SIG-M5 (cell line): ENCODE measurements around the gene C1orf198.

ENCODE experiments used
- DNase-seq: peaks from one replicate; lab custom pipeline; 2025; lab: John Stamatoyannopoulos, UW

C1orf198 gene

DNA sequence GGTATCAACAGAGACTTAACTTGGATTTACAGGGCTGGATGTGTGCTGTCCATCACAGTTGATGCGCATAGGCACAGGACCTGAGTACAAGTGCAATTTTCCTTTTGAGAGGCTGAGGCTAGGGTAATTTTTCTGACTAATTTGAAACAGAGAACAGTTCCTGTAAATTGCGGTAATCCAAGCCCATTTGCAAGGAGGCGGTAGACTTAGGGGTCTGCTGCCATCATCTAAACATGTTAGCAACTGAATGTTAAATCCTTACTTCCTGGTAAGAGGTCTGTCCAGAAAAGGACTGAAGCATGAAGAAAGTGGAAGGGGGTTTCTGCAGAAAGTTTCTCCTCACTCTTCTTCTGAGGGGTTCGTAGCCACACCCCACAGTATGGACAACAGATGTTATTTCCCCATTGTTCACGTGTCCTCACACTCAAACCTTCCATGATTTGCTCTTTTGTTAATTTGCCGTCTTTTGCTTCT lies 23.7 kb upstream of the C1orf198 start:
- no peak for DNase-seq

DNA sequence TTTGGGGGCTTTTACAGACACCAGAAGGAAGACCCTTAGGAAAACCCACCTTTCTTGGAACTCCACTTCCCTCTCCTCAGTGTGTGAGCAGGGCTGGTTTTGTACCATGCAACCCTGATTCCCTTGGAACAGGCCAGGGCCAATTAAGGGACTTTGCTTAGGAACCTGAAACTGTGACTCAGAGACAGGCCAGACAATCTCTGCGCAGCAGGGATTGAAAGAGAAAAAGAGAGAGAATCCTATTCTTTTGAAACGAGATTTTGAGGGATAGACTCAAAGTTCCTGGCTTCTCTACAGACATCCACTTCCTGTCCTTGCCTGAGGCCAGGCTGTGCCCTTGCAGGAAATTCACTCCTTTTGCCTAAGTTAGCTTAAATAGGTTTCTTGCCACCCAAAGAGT lies 23.1 kb upstream of the C1orf198 start:
- no peak for DNase-seq

DNA sequence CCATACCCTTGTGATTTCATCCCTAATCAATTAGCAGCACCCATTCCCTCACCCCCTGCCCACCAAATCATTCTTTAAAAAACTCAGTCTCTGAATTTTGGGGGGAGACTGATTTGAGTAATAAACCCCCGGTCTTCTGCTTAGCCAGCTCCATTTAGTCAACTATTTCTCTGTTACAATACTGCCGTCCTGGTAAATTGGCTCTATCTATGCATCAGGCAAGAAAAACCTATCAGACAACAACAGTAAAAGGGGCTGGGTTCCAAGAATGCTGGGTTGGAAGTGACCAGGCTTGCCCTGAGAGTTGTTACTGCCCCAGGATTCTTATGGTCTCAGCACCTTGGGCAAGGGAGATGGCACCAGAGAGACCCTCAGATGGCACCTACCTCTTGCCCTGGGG lies 16.3 kb upstream of the C1orf198 start:
- DNase-seq: no peak

DNA sequence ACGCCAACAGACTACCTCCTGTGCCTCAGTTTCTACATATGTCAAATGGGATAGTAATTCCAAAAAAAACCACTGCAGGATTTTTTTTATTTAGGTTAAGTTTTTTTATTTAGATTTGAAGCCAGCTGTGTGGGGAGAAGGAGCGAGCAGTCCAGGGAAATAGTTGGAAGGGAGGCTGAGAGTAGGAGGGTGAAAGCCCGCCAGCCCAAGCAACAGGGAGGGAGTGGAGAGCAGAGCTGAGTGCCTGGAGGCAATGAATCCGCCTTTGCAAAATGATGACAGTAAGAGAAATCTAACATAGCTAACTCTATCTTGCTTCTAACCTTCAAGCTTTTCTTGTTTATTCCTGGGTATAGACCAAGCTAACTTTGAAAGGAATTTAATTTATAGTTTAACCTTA lies 15.6 kb upstream of the C1orf198 start:
- no peak for DNase-seq

DNA sequence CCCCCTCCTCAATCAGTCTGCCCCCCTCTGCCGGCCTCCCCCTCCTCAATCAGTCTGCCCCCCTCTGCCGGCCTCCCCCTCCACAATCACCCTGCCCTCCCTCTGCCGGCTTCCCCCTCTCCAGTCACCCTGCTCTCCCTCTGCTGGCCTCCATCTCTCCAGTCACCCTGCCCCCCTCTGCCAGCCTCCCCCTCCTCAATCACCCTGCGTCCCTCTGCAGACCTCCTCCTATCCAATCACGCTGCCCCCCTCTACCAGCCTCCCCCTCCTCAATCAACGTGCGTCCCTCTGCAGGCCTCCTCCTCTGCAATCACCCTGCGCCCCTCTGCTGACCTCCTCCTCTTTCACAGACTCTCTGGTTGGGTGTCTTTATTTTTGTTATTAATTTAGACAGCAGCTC lies 11.5 kb upstream of the C1orf198 start:
- no peak for DNase-seq

DNA sequence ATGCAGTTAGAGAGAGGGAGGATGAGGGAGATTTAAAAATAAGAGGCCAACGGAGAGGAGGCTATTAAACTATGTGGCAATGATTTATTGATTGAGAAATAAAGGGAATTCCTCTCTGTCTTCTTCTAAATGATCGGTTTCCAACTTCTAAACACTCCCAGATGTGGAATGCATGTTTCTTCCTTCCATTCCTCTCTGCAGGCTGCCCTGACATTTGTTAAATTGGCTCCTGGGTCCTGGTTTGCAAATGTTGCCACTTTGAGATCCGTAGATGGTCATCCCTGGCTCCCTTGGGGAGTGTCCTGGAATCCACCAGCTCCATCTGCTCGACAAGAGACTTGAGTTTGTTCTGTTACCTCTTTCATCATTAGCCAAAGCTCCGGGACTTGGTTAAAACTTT lies 10.3 kb upstream of the C1orf198 start:
- DNase-seq: no peak

DNA sequence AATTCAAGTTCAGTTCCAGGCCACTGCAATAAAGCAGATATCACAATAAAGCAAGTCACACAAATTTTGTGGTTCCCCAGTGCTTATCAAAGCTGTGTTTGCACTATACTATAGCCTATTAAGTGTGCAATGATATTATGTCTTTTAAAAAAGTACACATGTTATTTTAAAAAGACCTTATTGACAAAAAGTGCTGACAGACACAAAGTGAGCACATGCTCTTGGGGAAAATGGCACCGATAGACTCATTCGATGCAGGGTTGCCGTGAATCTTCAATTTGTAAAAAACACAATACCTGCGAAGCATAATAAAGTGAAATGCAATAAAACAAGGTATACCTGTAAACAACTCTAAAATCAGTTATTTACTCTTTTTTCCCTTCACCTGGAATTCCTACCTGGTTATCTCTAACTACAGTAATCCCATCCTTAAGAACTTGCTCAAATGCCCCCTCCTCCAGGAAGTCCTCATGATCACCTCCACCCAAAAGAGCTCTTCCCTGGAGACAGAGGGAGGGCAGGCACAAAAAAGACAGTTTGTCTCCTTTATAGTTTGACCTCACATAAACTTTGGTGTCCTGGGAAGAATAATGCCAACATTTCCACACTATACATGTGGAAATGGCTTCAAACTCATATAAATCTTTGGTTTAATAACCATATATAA lies 9.7 kb upstream of the C1orf198 start:
- no peak for DNase-seq

DNA sequence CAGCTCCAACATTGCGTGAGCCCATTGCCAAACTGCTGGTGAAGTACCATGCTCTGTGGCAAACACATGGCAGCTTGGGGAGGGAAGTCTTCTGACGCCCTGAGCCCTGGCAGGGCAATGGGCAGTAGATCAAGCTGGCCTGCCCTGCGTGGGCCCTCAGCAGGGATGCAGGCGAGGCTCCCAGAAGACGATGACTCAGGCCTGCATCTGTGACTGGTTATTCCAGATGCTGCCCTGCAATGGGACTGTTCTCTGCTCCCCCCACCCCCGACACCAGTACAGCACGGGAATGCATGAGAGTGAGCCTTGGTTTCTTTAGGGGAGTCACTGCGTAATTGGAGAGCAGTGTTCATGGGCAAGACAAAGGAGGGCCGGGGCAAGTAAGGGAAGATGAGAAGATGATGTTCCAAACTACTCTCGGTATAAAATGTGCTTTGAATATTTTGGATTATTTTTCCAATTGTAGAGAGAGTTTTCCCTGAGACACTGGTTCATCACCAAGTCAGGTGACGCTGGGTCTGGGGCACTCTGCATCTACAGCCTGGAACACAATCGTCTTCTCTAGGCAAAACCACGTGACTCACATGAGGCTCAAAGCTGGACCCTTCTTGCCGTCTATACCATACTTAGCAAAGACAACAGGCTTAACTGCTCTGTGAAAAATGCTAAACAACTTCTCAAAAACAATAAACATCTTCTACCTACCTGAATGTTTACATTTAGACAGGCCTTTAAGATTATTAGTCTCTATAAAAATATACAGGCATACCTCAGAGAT lies 9.0 kb upstream of the C1orf198 start:
- DNase-seq: no peak

DNA sequence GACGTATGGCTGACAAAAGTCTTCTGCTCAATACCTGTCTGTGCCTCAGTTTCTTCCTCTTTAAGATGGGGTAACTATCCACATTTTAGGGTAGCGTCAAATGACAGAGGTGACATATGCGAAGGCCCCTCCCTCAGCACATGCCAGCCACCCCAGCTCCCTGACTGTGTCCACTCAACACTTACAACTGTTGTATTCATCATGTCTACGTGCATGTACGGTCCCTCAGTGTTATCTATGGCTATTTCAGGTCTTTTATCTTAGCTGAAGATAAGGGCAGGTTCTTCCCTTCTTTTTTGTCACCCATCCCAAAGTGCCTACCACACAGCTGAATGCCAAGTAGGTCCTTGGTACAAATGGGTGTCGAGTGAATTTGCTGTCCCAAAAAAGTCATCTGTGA lies 8.3 kb upstream of the C1orf198 start:
- DNase-seq: no peak

DNA sequence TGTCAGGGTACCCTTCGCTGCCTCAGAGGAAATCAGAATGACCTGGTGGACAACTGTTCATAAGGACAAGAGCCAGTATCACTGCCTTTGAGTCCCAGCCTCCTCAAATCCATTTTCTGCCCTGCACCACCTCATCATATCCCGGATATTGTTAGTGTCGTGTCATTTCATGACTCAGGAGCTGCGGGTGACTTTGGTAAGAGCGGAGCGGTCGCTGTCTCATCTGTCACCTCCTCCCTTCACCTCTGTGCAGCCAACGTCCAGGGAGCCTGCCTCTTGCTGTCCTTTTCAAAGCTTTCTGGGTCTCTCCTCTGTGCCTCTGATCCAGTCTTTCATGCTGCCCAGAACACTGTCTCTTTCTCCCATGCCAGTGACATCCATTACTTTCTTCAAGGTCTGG lies 7.0 kb upstream of the C1orf198 start:
- DNase-seq: no peak

DNA sequence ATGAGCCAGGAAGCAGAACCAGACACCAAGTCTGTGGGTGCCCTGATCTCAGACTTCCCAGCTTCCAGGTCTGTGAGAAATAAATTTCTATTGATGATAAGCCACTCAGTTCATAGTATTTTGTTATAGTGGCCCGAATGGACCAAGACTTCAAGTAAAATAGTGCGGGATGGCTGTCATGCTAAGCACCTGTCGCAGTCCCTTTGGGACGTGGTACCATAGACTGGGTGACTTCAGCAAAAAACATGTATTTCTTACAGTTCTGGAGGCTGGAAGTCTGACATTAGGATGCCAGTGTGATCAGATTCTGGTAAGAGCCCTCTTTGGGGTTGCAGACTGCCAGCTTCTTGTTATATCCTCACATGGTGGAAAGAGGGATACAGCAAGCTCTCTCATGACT lies 2.6 kb upstream of the C1orf198 start:
- DNase-seq: no peak

DNA sequence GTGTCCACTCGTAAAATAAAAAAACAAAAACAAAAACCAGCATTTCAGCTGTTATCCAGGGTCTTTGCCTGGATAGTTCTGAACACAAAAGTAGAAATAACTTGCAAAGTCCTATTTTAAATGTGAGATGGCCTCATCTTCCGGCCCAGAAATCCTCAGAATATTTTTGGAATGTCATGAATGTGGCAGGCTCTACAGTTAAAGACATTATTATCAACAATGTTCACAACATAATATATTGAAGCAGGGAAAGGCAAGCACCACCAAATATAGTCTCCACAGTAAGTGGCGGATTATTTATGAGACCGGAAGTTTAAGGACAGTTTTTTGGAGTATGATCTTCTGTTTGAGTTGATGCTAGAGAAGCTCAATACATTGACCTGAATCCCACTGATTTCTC lies 1.2 kb upstream of the C1orf198 start:
- no peak for DNase-seq

DNA sequence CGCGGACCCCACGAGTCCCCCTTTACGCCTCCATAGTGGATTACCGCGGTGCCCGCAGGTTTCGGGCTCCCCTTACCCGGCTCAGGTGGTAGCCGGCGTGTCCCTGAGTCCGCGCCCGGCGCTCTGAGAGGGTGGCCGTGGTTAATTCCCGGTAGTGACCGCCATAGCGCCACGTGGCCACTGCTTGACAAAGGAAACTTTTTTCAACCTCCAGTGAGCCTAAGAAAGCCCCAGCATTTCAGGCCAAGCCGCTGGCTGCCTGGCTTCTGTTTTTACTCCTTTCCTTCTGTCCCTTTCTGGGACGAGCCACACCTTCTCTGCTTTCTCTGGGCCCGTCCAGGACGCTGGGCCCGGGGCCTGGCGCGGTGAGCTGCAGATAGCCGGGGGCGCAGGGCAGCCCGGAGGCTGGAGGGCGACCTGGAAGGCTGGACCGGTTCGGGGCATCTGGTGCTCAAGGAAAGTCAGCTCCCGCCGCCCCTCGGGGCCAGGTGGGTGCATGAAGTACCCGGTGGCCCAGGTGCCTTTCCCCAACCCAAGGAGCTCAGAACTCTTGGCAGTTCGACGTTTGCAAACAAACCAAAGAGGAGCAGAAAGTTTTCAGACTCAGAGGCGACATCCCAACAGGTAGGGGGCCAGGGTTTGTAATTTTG lies 540 bp upstream of the C1orf198 start:
- DNase-seq: no peak

DNA sequence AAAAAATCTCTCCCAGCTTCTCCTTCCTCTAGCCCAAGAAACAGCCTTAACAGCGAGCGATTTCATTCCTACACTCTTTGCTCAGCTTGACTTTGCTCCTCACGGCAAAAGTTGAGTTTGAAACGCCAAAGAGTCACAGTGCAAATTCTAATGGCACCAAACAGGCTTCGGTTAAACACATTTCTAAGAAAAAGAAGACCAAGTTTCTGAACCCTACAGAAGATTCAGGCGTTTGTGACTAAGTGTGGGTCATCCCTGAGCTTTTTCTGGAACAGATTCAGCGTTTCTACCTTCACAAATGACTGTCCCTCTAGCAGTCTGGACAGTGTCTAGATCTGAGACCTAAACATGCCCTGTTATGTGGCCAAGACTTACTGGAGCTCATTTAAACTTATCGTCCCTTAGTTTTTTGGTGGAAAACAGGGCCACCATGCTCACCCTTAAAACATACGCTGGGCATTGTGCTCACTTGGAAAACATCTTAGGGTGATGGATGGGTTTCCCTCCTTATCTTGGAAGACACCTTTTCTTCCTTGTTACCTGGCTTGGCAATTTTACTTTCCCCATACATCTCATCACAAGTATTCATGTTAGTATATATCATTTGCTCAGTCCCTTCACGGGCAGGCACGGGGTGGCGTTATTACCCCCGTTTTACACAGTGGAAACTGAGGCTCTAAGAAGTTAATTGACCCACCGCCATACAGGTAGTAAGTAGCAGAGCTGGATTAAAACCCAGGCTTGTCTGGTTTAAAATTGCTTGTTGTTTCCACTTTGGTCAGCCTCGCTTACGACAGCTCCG lies 1.0 kb downstream of the C1orf198 start:
- DNase-seq: no peak

DNA sequence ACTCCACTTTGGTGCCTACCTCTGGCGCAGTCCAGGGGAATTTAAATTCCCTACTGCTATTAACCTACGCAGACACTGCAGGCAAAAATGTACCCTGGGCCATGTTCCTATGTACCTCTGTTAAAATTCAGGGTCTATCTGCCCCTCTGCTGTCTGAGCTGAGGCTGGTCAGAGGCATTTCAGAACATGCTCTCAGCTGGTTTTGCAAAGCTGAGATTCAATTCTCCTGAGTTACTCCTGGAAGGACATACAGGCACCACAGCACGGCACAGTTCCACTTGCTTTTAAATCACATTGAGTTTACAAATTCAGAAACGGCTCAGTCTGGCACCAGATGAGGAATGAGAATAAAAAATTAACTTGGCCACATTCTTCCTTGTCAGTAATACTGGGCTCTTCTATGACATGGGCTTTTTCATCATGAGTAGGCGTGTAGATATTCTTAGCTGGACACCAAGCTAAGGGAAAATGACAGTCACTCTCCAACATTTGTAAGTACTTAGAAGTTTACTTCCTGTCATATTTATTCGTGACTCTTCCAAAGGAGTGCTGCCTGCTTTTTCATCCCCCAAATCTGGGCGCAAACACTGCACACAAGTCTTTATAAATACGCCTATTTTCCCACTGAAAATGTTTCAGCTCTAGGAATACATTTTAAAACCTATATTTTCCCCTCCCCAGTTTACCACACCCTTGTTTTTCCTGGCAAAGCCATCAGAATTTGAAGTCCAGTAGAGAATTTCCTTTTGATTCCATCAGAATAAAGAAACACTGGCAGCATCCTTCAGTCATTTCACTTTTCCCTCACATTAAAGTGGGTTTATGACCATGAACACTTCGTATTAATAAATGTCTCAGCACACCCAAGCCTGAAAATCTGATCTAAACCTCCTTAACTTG lies 1.9 kb downstream of the C1orf198 start:
- no peak for DNase-seq

DNA sequence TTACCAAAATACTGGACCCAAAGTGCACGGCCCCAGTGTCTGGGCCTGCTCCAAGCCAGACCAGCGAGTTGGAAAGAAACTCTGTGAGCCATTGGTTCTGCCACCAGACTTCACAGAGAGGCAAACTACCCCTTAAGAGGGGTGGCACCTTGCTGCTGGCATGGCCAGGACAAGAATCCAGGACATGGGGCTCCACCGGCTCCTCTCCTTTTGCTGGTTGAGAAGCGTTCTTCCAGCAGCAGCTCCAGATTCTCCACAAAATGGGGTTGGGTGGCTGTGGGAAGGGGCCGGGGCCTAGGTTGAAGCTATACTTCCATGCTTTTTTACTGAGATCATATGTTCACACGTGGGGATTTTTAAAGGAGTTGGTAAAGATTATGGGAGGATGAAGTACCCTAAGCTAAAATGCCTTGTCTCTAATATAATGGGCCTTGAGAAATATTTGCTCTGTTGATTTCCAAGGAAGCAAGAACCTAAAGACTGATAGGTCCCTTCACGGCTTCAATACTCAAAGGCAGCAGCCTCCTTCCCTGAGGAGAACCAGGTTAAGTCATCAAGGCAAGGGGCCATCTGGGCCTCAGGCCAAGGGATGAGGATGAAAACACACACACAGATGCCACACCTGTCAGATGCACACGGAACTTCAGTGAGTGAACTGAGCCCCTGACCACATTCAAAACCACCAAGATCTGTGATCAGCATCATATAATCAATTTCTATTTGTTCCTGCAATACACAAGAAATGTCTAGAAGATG lies 3.1 kb downstream of the C1orf198 start:
- DNase-seq: no peak

DNA sequence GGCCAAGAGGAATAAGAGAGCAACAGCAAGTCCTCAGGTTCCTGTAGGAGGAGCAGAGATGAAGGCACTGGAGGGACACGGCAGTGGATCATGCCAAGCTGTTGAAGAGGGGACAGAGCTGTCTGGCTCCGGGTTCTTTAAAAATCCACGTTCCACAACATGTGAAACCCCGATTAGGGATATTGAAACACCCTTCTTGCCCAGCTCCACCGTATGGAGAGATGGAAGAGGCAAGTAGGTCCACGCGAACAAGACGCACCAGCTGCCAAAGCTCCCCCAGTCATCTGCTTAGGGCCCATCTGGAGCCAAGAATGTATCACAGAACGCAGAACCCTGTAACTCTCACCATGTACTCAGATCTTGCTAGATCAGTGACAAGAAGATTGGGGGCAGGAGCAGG lies 3.9 kb downstream of the C1orf198 start:
- DNase-seq: no peak

DNA sequence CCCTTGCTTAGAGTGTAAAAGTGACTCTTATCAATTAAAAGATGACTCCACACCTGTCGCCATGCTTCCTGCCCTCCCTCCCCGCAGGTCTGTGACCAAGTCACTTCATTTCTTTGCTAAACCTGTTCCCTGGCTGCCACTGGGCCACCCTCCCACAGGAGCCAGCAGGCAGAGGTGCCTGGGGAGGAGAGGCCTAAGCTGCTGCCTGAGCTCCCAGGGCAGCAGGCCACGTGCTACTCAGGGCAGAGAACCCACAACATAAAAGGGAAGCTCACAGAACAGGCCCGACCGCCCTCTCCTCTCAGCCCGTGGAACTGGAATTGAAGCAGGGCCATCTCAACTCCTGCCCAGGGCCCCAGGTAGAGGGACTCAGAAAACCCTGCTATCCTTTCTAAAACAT lies 4.9 kb downstream of the C1orf198 start:
- no peak for DNase-seq

DNA sequence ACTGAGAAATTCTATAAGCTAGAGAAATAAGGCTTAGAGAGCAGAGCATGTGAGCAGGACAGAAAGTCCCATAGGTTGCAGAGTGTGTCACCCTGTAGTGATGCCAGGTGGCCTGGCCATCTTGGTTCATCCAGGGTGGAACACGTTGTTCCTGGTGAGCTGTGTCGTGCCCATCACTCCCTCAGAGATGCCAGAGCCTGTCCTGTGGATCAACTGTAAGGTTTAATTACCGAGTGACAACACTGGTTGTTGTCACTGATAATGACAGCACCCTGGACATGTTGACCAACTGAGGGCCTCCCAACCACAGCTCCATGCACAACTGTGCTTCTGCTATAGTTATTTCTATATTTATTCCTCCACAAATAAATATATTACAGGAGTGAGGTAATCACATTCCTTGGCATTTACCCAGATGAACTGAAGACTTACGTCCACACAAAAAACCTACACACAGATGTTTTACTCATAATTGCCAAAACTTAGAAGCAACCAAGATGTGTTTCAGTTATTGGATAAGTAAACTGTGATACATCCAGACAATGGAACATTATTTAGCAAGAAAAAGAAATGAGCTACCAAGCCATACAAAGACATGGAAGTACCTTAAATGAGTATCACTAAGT lies 6.2 kb downstream of the C1orf198 start:
- DNase-seq: no peak

DNA sequence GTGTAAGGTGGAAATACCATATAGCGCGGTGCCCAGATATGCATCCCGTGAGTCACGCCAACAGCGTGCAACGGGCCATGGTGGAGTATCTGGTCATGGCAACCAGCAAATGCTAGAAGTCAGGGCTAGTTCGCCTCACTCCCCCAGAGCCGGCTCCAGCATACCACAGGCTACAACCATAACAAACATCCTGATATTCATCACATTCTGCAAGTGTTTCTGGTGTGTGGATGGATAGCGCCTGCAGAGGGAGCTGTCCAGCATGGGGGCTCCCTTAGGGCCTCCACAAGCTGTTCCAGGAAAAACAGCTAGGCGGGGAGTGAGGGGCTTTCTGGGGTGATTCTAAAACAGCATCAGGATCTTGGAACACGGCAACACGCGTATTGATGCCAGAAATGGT lies 6.8 kb downstream of the C1orf198 start:
- no peak for DNase-seq
